Measurements from ENCODE around the gene TRAF1. TPM values are rescaled to one million over a fixed set of nuclear protein-coding genes. Genes with fewer than 3 reads are reported as not detected.

The TRAF1 gene
- total and polyA plus RNA-seq, 11 donors = 0.93 to 7.8 (median 1.8) TPM

- H3K27ac ChIP-seq = peak overlapping the region; percentile 82 to 97 (median 92)
- peak in 1 of 2 donors; percentile 43 for TF ChIP-seq POLR2A (IDR thresholded peaks at IDR 0.05)
- TF ChIP-seq CTCF (IDR thresholded peaks at IDR 0.05) = peak in 1 of 12 donors; percentile 4
- H3K4me1 ChIP-seq = peaks cover 0 to 20% (median 6%) of the 10 kb centered on the region in 12 donors
- intact Hi-C loops (cut with DNase I) = loop anchor here (2.0 to 10.0 kb wide), 7 partner anchors 34 to 189 kb away; partner anchors contain the start of genes TRAF1 (in 2 of the 10), MEGF9 (in 1 of the 10) and PSMD5 (in 1 of the 10)
- H3K4me3 ChIP-seq = peak overlapping the region; percentile 42 to 86 (median 75)
- WGBS, 4 donors = 3 to 7% (median 4%) methylated on average over 32 to 65 of the region's 65 CpGs
- DNase-seq = peak; percentile 84 to 92 (median 88)
- H3K27me3 ChIP-seq = no peaks in the 10 kb centered on the region
- peak; percentile 38 to 84 (median 82) for ATAC-seq
- H3K9me3 ChIP-seq = no peaks in the 10 kb centered on the region
- H3K36me3 ChIP-seq = peaks cover 0 to 23% (median 4%) of the 10 kb centered on the region in 9 donors
Measured at GRCh38 chr9:120875954-120876841, 50.4 kb downstream of the TRAF1 start.

GRCh38 chr9:120875643-120875953 is 51.0 kb downstream of the TRAF1 start:
- peaks cover 0 to 23% (median 4%) of the 10 kb centered on the region in 9 donors for H3K36me3 ChIP-seq
- intact Hi-C loops (cut with DNase I) = loop anchor here in 7 of 10 donors (5.0 to 10.0 kb wide), 6 partner anchors 33 to 189 kb away; partner anchors contain the start of genes TRAF1 (in 2 of the 7), MEGF9 (in 1 of the 7) and PSMD5 (in 1 of the 7)
- TF ChIP-seq POLR2A (IDR thresholded peaks at IDR 0.05) (no peak), CTCF (IDR thresholded peaks at IDR 0.05) (no peak)
- 69 to 78% (median 70%) methylated on average over 7 of the region's 7 CpGs for WGBS, 4 donors
- peaks cover 0 to 20% (median 6%) of the 10 kb centered on the region in 12 donors for H3K4me1 ChIP-seq
- no peak for ATAC-seq
- no peaks in the 10 kb centered on the region for H3K9me3 ChIP-seq
- peak overlapping the region; percentile 82 to 97 (median 92) for H3K27ac ChIP-seq
- H3K4me3 ChIP-seq = peak overlapping the region in 10 of 12 donors; percentile 56 to 86 (median 77)
- DNase-seq = no peak
- H3K27me3 ChIP-seq = no peaks in the 10 kb centered on the region

- 78 to 88% (median 82%) methylated on average over 4 of the region's 4 CpGs for WGBS, 4 donors
- Histone ChIP-seq H3K9me3 (no peaks in the 10 kb centered on the region), H3K27me3 (no peaks in the 10 kb centered on the region), H3K36me3 (peaks cover 0 to 28% (median 4%) of the 10 kb centered on the region in 9 donors), H3K4me1 (peaks cover 0 to 22% (median 6%) of the 10 kb centered on the region in 12 donors), H3K27ac (peak overlapping the region in 7 of 12 donors; percentile 82 to 97 (median 92)), H3K4me3 (peak overlapping the region in 1 of 12 donors; percentile 80)
- no peak for ATAC-seq
- intact Hi-C loops (cut with DNase I) = loop anchor here in 7 of 10 donors (5.0 to 10.0 kb wide), 6 partner anchors 33 to 190 kb away; partner anchors contain the start of genes TRAF1 (in 2 of the 7), MEGF9 (in 1 of the 7) and PSMD5 (in 1 of the 7)
- no peak for DNase-seq
- no peak for TF ChIP-seq POLR2A (IDR thresholded peaks at IDR 0.05)
- TF ChIP-seq CTCF (IDR thresholded peaks at IDR 0.05) = no peak
Measured at GRCh38 chr9:120875195-120875565, 51.4 kb downstream of the TRAF1 start.
